Measurements from ENCODE around the gene CBARP.
"Not testable (repeated sequence)": the region's sequence is repeated elsewhere in the genome, so short reads cannot be mapped to it uniquely, and the experiment has no call there.

Gene CBARP

GRCh38 chr19:1252821-1253513 lies 15.2 kb upstream of the CBARP start:
- peak; percentile 84 for DNase-seq (ENCODE audit: low spot score)

DNA sequence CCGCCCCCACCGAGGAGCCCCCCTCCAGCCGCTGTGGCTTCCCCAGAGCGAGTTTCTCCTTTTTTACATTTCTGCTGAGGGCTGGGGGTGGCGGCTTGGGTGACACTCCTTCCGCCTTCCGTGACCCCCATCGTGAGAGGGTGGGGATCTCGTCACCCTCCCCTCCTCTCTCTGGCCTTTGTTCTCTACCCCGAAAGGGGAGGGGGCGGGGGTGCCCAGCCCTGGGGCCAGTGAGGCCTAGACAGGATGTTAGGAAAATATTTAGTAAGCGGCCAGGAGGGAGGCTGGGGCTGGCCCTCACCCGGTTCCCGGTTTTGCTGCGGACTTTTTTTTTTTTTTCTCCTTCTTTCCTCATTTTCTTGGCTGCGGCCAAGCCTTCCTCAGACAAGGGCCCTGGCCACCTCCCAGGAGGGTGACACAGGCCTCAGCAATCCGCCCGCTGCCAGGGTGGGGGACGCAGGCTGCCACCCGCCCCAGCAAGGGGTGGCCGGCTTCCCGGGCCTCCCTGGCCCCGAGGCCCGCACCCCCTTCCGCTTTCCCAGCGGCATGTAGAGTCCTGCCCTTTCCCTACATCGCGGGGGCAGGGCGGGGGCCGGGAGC lies 14.5 kb upstream of the CBARP start:
- DNase-seq (ENCODE audit: low spot score): no peak

DNA sequence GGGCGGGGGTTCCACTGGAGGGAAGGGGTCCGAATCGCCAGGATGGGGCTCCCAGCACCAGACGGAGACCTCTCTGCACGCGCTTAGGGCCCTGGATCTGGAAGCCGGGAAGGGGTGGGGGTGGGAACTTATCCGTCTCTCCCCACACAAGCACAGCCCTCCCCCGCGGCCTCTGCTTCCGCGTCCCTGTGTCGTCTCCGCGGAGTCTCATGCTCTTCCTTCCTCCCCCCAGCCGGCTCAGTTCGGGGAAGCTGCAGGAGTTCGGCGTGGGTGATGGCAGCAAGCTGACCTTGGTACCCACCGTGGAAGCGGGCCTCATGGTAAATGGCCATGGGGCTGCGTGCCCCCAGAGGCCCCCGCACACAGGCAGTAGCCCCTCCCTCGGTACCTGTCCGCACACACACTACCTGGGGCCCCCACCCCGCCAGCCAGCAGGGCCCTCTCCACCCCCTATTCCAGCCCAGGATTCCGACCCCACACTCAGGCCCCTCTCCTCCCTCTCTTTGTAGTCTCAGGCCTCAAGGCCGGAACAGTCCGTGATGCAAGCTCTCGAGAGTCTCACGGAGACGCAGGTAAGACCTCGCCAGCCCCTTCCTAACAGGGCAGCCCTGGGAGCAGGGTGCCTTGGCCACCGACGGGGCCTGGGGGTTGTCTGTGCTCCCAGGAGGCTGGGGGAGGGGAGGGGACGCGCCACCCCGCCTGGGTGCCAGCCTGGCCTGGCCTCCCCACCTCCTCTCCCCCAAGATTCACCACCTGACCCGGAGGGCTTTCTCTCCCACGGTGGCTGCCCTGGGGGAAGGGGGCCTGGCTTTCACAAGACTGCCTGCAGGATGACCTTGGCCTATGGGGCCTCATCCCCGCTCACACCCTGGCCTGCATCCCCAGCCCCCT lies 13.8 kb upstream of the CBARP start:
- no peak for DNase-seq (ENCODE audit: low spot score)

- DNase-seq (ENCODE audit: low spot score): no peak
Measured at GRCh38 chr19:1250437-1251260, 12.8 kb upstream of the CBARP start.

- no peak for DNase-seq (ENCODE audit: low spot score)
Measured at GRCh38 chr19:1249990-1250436, 12.2 kb upstream of the CBARP start.

- peak; percentile 92 for DNase-seq (ENCODE audit: low spot score)
Measured at GRCh38 chr19:1249298-1249989, 11.6 kb upstream of the CBARP start.

DNA sequence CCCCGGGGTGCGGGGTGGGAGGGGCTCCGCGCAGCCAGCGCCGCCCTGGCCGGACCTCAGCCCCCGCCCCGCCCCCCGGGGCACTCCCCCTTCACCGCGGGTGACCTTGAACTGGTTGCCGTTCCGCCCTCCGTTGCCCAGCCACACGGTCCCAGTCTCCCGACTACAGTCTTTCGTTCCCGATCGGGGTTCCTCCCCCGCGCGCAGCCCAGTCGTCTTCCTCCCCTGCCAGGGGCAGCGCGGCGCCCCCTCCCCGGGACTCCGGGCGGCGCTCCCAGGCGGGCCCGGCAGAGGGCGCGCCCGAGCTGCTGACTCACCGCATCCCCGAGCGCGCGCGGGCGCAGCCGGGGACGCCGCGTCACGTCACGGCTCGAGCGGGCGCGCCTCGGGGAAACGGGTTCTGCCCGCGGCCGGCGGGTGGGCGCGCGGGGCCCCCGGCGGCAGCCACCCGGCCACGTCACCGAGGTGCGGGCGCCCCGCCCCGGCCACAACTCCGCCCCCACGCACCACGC lies 11.0 kb upstream of the CBARP start:
- peak; percentile 68 for DNase-seq (ENCODE audit: low spot score)

- peak; percentile 69 for DNase-seq (ENCODE audit: low spot score)
Measured at GRCh38 chr19:1248139-1248785, 10.5 kb upstream of the CBARP start, which contains the start of gene MIDN. Gene MIDN, plus strand, starts transcription at chr19:1248583. Its CDS starts 1,714 bp downstream, at chr19:1250297.

- no peak for DNase-seq (ENCODE audit: low spot score)
Measured at GRCh38 chr19:1247748-1248138, 9.9 kb upstream of the CBARP start.

DNA sequence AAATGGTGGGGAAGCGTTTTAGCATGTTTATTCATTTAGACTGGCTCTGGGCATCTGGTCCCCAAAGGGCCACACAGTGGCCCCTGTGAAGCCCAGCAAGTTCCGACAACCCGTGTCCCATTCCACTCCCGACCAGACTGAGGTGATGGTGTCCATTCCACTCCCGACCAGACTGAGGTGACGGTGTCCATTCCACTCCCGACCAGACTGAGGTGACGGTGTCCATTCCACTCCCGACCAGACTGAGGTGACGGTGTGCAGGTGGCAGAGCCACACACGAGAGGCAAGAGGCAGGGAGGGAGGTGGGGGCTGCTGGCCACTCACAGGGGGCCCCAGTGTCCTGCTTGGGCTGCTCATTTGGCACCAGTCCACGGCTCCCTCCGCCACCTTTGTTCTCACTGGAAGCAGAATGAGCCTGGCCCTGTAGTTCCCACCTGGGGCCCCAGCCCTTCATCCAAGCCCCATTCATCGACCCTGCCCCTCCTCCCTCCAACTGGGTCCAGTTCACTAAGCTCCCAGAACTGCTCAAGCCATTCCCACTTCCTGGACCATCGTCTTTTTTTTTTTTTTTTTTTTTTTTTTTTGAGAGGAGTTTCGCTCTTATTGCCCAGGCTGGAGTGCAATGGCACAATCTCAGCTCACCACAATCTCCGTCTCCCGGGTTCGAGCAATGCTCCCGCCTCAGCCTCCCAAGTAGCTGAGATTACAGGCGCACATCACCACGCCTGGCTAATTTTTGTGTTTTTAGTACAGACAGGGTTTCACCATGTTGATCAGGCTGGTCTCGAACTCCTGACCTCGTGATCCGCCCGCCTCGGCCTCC lies 8.7 kb upstream of the CBARP start:
- DNase-seq (ENCODE audit: low spot score): not testable (repeated sequence)

GRCh38 chr19:1245494-1246264 lies 7.9 kb upstream of the CBARP start:
- no peak for DNase-seq (ENCODE audit: low spot score)

GRCh38 chr19:1244693-1245451 lies 7.1 kb upstream of the CBARP start:
- DNase-seq (ENCODE audit: low spot score): no peak

DNA sequence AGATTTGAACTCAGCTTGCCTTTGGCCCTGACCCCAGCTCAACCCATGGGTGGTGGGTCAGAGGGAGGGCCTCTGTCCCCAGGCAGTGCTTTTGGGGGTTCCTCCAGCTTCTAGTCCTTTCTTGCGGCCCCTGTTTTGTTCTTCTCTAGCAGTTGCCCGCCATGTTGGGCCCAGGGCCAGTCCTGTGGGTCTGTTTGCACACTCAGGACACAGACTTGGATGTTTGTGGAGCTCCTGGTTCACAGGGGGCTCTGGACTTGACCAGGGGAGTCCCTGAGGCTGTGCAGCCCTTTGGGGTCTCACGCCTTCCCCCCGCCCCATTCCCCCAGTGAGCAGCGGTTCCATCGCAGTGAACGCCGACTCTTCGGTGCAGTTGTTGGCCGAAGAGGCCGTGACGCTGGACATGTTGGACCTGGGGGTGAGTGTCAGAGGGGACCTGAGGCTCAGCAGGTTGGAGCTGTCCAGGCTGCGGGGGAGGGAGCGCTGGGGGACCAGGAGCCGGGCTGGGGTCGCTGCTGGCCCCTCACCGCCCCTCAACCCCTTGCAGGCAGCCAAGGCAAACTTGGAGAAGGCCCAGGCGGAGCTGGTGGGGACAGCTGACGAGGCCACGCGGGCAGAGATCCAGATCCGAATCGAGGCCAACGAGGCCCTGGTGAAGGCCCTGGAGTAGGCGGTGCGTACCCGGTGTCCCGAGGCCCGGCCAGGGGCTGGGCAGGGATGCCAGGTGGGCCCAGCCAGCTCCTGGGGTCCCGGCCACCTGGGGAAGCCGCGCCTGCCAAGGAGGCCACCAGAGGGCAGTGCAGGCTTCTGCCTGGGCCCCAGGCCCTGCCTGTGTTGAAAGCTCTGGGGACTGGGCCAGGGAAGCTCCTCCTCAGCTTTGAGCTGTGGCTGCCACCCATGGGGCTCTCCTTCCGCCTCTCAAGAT lies 6.2 kb upstream of the CBARP start:
- peak; percentile 83 for DNase-seq (ENCODE audit: low spot score)

GRCh38 chr19:1241417-1242095 lies 3.8 kb upstream of the CBARP start, which contains the start of gene ATP5F1D:
Gene ATP5F1D, plus strand, starts transcription at chr19:1241751. Its CDS starts 100 bp downstream, at chr19:1241851.
- DNase-seq (ENCODE audit: low spot score): peak; percentile 95

GRCh38 chr19:1240925-1241324 lies 3.1 kb upstream of the CBARP start:
- no peak for DNase-seq (ENCODE audit: low spot score)

All from activated CD4-positive, alpha-beta T cell treated with anti-CD3 and anti-CD28 coated beads, Interleukin-2, Interleukin-4, amounts not matched to agents 100 ng/mL and 50 ng/mL, durations not matched to agents 16 hours and 8 hours (primary cell).